Stomach smooth muscle (tissue), 2 donors: ENCODE results near the gene DIRAS1.

Experiments used
- H3K27ac ChIP-seq: one replicate; pipeline ENCODE4 v1.7.0; 2013; ENCODE audit warnings: mild to moderate bottlenecking, low read length, inconsistent platforms
- H3K27me3 ChIP-seq, 2 donors: one replicate each; pipeline ENCODE4 v1.7.0; 2013; ENCODE audit warnings: low read length in 2 of 2; ENCODE audit not compliant: insufficient read depth in 2 of 2, control insufficient read depth in 1 of 2
- H3K36me3 ChIP-seq, 2 donors: one replicate each; pipeline ENCODE4 v1.7.0; 2013; ENCODE audit warnings: low read length in 2 of 2; ENCODE audit not compliant: control insufficient read depth in 2 of 2, insufficient read depth in 2 of 2
- H3K4me1 ChIP-seq: one replicate; pipeline ENCODE4 v1.7.0; 2013; ENCODE audit warnings: low read length; ENCODE audit not compliant: control insufficient read depth, insufficient read depth
- H3K4me3 ChIP-seq, 2 donors: one replicate each; pipeline ENCODE4 v1.7.0; 2013; ENCODE audit warnings: low read length in 2 of 2
- H3K9ac ChIP-seq, 2 donors: one replicate each; pipeline ENCODE4 v1.7.0; 2013; ENCODE audit warnings: low read length in 2 of 2, mild to moderate bottlenecking in 1 of 2
- H3K9me3 ChIP-seq, 2 donors: one replicate each; pipeline ENCODE4 v1.7.0; 2013; ENCODE audit warnings: low read length in 2 of 2; ENCODE audit not compliant: control insufficient read depth in 2 of 2
- donor health status: healthy.
- donor health status: Pancreatic carcinoma.

The DIRAS1 gene

GRCh38 chr19:2762783-2763496 lies 41.8 kb upstream of the DIRAS1 start:
- peaks cover 51 to 55% of the 10 kb centered on the region in 2 donors for H3K36me3 ChIP-seq
- no peaks in the 10 kb centered on the region for H3K4me1 ChIP-seq
- no peak overlapping the region for H3K27ac ChIP-seq
- H3K4me3 ChIP-seq: no peak overlapping the region
- H3K9me3 ChIP-seq: no peaks in the 10 kb centered on the region
- no peak overlapping the region for H3K9ac ChIP-seq
- H3K27me3 ChIP-seq: no peaks in the 10 kb centered on the region

- H3K9me3 ChIP-seq: no peaks in the 10 kb centered on the region
- no peaks in the 10 kb centered on the region for H3K4me1 ChIP-seq
- H3K27me3 ChIP-seq: no peaks in the 10 kb centered on the region
- peaks cover 50 to 51% of the 10 kb centered on the region in 2 donors for H3K36me3 ChIP-seq
- H3K27ac ChIP-seq: no peak overlapping the region
- no peak overlapping the region for H3K9ac ChIP-seq
- no peak overlapping the region for H3K4me3 ChIP-seq
Observed at GRCh38 chr19:2761876-2762782, 41.0 kb upstream of the DIRAS1 start.

GRCh38 chr19:2761309-2761677 lies 40.1 kb upstream of the DIRAS1 start:
- Histone ChIP-seq H3K27ac (no peak overlapping the region), H3K36me3 (peaks cover 46 to 47% of the 10 kb centered on the region in 2 donors)

GRCh38 chr19:2759965-2760364 lies 38.8 kb upstream of the DIRAS1 start:
- no peak overlapping the region for H3K9ac ChIP-seq
- H3K27me3 ChIP-seq: no peaks in the 10 kb centered on the region
- no peak overlapping the region for H3K4me3 ChIP-seq
- no peak overlapping the region for H3K27ac ChIP-seq
- H3K4me1 ChIP-seq: no peaks in the 10 kb centered on the region
- H3K36me3 ChIP-seq: peaks cover 40 to 46% of the 10 kb centered on the region in 2 donors
- no peaks in the 10 kb centered on the region for H3K9me3 ChIP-seq

More at GRCh38 chr19:2761309-2761677, 40.1 kb upstream of the DIRAS1 start:
- Histone ChIP-seq H3K9me3 (no peaks in the 10 kb centered on the region), H3K27me3 (no peaks in the 10 kb centered on the region), H3K4me1 (no peaks in the 10 kb centered on the region), H3K9ac (no peak overlapping the region), H3K4me3 (no peak overlapping the region)

- Histone ChIP-seq H3K4me3 (no peak overlapping the region), H3K36me3 (peaks cover 35 to 46% of the 10 kb centered on the region in 2 donors), H3K27me3 (no peaks in the 10 kb centered on the region), H3K9me3 (no peaks in the 10 kb centered on the region), H3K9ac (no peak overlapping the region), H3K4me1 (no peaks in the 10 kb centered on the region), H3K27ac (no peak overlapping the region)
Observed at GRCh38 chr19:2759362-2759761, 38.2 kb upstream of the DIRAS1 start.

- Histone ChIP-seq H3K4me3 (no peak overlapping the region), H3K27me3 (no peaks in the 10 kb centered on the region), H3K36me3 (peaks cover 31 to 44% of the 10 kb centered on the region in 2 donors), H3K9ac (no peak overlapping the region), H3K4me1 (no peaks in the 10 kb centered on the region), H3K9me3 (no peaks in the 10 kb centered on the region), H3K27ac (no peak overlapping the region)
Observed at GRCh38 chr19:2758601-2759313, 37.6 kb upstream of the DIRAS1 start.

- Histone ChIP-seq H3K9me3 (no peaks in the 10 kb centered on the region), H3K36me3 (peaks cover 22 to 30% of the 10 kb centered on the region in 2 donors), H3K9ac (no peak overlapping the region), H3K4me1 (no peaks in the 10 kb centered on the region), H3K27me3 (no peaks in the 10 kb centered on the region), H3K27ac (no peak overlapping the region), H3K4me3 (no peak overlapping the region)
Observed at GRCh38 chr19:2756921-2757881, 36.0 kb upstream of the DIRAS1 start.

GRCh38 chr19:2756477-2756876 lies 35.3 kb upstream of the DIRAS1 start:
- Histone ChIP-seq H3K27ac (no peak overlapping the region), H3K9ac (no peak overlapping the region), H3K4me3 (no peak overlapping the region), H3K4me1 (no peaks in the 10 kb centered on the region), H3K9me3 (no peaks in the 10 kb centered on the region), H3K36me3 (peaks cover 17 to 29% of the 10 kb centered on the region in 2 donors), H3K27me3 (no peaks in the 10 kb centered on the region)

- no peak overlapping the region for H3K27ac ChIP-seq
- no peaks in the 10 kb centered on the region for H3K4me1 ChIP-seq
- no peak overlapping the region for H3K4me3 ChIP-seq
- no peaks in the 10 kb centered on the region for H3K27me3 ChIP-seq
- no peaks in the 10 kb centered on the region for H3K9me3 ChIP-seq
- peaks cover 17 to 23% of the 10 kb centered on the region in 2 donors for H3K36me3 ChIP-seq
- H3K9ac ChIP-seq: no peak overlapping the region
Observed at GRCh38 chr19:2755811-2756210, 34.6 kb upstream of the DIRAS1 start.

GRCh38 chr19:2755448-2755705 lies 34.2 kb upstream of the DIRAS1 start:
- no peak overlapping the region for H3K4me3 ChIP-seq
- H3K27ac ChIP-seq: no peak overlapping the region
- H3K27me3 ChIP-seq: no peaks in the 10 kb centered on the region
- no peak overlapping the region for H3K9ac ChIP-seq
- no peaks in the 10 kb centered on the region for H3K4me1 ChIP-seq
- H3K36me3 ChIP-seq: peaks cover 14 to 23% of the 10 kb centered on the region in 2 donors
- no peaks in the 10 kb centered on the region for H3K9me3 ChIP-seq
